Omental fat pad (tissue), 4 donors: ENCODE measurements around the gene AEBP1. TPM values are rescaled to one million over a fixed set of nuclear protein-coding genes. Genes with fewer than 3 reads are reported as not detected.

Experiments used
- ATAC-seq: fragments of 150-250 bp; one replicate; pipeline ENCODE4 v1.9.1; 2016; ENCODE audit warnings: mild to moderate bottlenecking, moderate library complexity; ENCODE audit not compliant: low FRiP score
- DNase-seq: peaks from one replicate; pipeline ENCODE4 v3.0.0-alpha.2; 2019; ENCODE audit warnings: low spot score
- total RNA-seq, 4 donors: library from RNA; depleted of rRNA; stranded (reverse); fragments of >200 nt; gene quantifications; one replicate each; pipeline ENCODE4 v1.1.0, GENCODE V29; 2016
- TF ChIP-seq, protein P1 (sequence below), 3 donors: fragments of 450-650 bp; IDR thresholded peaks; one replicate each; pipeline ENCODE4 v1.5.1; 2016 to 2017; ENCODE audit warnings: antibody characterized with exemption in 3 of 3, mild to moderate bottlenecking in 3 of 3, moderate library complexity in 2 of 3

The AEBP1 gene
- total RNA-seq, 4 donors from 2014 or later: 64.9 to 209 (median 163) TPM

DNA sequence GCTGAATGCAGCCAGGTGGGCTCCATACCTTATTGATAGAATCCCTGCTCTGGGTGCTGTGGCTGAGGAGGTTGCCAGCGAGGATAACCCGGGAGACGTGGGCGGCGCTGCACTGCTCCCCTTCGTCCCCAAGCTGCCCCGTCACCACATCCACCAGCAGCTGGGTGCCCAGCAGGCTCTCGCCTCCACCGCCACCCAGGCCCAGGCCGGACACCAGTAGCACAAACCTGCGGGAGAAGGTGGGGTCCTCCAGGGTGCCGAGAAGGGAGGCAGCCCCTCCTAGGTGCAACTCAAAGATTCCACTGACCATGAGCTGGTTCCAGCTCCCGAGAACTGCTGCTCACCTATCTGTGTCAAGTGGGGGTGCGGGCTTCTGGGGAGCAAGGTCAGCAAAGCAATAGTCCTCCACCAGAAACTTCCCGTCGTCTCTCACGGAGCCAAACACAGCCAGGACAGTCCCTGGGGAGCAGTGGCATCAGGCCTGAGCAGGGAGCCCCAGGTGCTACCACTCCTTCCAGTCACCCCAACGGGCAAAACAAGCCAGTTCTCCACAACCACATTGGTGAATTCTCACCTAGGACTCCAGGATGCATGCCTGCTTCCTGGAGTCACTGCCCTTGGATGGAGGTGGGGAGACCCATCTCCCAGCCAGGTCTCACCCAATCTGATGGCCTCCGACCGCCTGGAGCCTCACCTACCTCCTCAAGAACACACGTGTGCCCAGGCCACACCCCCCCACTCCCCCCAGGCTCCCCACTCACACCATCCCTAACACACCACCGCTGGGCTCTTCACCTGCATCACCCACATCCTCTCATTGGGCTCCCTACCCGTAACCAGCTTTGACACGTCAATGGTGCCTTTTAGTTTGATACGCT lies 12.9 kb downstream of the AEBP1 start:
- ATAC-seq: no peak

DNA sequence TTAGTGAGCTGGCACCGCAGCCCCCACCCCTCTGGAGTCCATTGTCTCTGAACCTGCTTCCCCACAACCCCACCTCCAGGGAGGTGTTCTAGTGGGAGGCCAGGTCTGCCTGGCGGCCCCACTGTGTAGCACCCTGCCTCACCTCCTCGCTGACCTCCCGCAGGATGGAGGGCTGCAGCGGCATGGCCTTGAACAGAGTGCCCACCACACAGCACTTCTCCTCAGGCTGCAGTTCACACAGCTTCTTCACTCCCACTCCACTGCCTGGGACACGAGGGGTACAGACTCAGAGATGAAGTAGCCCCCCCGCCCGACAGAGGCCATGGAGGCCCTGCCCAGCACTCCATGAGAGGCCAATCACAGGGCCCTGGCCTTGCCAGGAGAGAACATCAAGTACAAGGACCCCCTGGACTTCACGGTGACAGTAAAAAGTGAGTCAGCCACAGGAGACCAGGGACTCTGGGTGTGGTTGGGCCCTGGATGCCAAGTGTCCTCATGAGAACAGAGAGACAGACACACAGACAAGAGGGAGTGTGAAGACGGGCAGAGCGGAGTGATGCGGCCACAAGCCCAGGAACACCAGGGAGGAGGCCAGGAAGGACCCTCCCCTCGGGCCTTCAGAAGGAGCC lies 13.8 kb downstream of the AEBP1 start:
- TF ChIP-seq, protein P1, sequence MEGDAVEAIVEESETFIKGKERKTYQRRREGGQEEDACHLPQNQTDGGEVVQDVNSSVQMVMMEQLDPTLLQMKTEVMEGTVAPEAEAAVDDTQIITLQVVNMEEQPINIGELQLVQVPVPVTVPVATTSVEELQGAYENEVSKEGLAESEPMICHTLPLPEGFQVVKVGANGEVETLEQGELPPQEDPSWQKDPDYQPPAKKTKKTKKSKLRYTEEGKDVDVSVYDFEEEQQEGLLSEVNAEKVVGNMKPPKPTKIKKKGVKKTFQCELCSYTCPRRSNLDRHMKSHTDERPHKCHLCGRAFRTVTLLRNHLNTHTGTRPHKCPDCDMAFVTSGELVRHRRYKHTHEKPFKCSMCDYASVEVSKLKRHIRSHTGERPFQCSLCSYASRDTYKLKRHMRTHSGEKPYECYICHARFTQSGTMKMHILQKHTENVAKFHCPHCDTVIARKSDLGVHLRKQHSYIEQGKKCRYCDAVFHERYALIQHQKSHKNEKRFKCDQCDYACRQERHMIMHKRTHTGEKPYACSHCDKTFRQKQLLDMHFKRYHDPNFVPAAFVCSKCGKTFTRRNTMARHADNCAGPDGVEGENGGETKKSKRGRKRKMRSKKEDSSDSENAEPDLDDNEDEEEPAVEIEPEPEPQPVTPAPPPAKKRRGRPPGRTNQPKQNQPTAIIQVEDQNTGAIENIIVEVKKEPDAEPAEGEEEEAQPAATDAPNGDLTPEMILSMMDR (IDR thresholded peaks at IDR 0.05): no peak
- DNase-seq (no peak), ATAC-seq (no peak)

More for the DNA sequence above, 12.9 kb downstream of the AEBP1 start:
- DNase-seq: no peak
- TF ChIP-seq, protein P1 (IDR thresholded peaks at IDR 0.05): no peak

DNA sequence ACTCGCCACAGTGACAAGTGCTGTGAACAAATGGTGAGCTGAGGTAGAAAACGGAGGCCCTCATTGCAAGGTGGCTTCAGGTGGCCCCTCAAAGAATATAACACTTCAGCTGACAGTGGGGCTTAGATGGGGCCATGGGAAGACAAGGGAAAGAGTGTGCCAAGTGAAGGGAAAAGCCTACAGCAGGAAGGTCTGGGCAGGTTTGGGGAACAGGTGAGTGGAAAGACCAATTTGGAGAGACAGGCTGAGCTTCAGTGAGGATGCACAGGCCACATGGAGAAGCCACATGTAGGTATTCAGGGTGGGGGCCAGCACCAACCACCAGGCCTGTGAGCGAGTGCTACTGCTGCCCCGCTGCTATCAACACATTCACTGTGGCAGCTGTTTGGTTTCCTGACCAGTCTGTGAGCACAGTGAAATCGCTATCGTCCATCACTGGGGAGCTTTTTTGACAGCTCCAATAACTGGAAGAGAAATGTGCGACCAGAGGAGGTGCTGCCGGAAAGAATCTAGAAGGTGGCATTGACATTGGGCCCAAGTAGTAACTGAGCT lies 15.8 kb downstream of the AEBP1 start:
- DNase-seq: no peak
- TF ChIP-seq, protein P1 (IDR thresholded peaks at IDR 0.05): no peak

DNA sequence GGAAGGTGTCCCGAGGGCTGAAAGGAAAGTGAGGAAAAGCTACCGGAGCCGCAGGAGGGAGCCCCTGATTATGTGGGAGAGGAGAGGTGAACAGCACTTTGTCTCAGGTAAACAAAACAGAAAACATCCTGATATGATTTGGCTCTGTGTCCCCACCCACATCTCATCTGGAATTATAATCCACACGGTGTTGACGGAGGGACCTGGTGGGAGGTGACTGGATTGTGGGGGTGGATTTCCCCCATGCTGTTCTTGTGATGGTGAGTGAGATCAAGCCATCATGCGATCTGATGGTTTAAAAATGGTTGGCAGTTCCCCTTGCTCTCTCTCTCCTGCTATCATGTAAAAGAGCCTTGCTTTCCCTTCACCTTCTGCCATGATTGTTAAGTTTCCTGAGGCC lies 16.2 kb downstream of the AEBP1 start:
- ATAC-seq (no peak), DNase-seq (no peak)
- TF ChIP-seq, protein P1 (IDR thresholded peaks at IDR 0.05): no peak

More for the DNA sequence above, 15.8 kb downstream of the AEBP1 start:
- no peak for ATAC-seq

DNA sequence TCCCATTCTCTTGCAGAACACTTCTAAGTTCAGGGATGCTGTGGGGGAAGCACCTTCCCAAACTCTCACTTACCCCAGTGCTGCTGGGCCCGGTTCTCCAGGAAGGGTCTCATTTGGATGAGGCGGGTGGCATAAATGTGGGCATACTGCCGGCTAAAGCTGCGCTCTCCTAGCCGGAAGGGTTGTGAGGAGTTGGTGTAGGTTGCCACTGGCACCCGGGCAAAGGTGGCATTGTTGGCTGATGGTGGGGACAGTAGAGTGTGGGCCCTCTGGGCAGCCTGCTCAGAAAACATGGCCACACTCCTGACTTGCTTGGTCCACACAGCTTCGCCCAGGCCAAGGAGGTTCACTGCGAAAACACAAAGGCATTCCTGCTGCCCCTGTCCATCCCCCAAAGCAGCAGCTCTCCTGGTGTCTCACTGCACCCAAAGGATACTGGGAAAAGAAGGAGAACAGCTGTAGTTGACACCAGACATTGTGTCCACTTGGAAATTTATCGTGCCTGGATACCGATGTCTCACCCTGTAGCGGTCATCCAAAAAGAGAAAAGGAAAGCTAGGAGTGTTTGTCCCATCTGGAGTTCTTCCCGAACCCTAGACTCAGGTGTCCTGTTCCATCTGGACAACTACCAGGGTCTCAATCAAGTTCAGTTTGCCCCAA lies 17.7 kb downstream of the AEBP1 start:
- ATAC-seq (no peak), DNase-seq (no peak)
- TF ChIP-seq, protein P1 (IDR thresholded peaks at IDR 0.05): no peak

DNA sequence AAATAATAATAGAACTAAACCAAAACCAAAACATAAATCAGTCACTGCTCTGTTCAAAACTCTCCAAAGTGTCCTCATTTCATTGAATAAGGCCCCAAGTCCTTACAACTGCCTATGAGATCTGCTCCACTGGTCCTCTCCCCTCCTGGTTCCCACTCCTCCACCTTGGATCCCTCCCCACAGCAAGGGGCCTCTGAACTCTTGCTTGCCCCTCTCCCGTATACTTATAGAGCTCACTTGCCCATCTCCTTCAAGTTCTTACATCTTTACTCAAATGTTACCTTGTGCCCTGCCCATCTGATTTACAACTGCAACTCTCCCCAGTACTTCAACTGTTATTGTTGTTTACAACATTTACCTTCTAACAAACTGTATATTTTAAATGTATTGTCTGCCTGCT lies 18.4 kb downstream of the AEBP1 start:
- TF ChIP-seq, protein P1 (IDR thresholded peaks at IDR 0.05): no peak
- no peak for ATAC-seq

More for the DNA sequence above, 18.4 kb downstream of the AEBP1 start:
- no peak for DNase-seq
